Activated CD4-positive, alpha-beta T cell treated with anti-CD3 and anti-CD28 coated beads for 36 hours (primary cell): ENCODE measurements around the gene OSBPL10. TPM values are rescaled to one million over a fixed set of nuclear protein-coding genes. Genes with fewer than 3 reads are reported as not detected.

ENCODE experiments used
- ATAC-seq: fragments of 200-7000 bp; cut with Tn5 transposase; one replicate; pipeline ENCODE4 v1.10.0; 2021; ENCODE audit warnings: mild to moderate bottlenecking, moderate library complexity
- CTCF ChIA-PET: fragments of 350-600 bp; sonication (Branson Sonifier 250); formaldehyde crosslinking; loops from one replicate; lab custom pipeline; 2021; ENCODE audit warnings: antibody characterized with exemption; lab: Charles Lee
- POLR2A ChIA-PET: fragments of 350-600 bp; sonication (Branson Sonifier 250); formaldehyde crosslinking; loops from one replicate; lab custom pipeline; 2021; ENCODE audit warnings: antibody characterized with exemption, inconsistent platforms; lab: Charles Lee
- DNase-seq: peaks from one replicate; pipeline ENCODE4 v3.0.0-alpha.2; 2020
- H3K27ac Mint-ChIP-seq: one replicate; pipeline ENCODE4 v1.8.0; 2021; ENCODE audit warnings: mixed read lengths
- H3K27me3 Mint-ChIP-seq: one replicate; pipeline ENCODE4 v1.8.0; 2021; ENCODE audit warnings: mixed read lengths
- H3K36me3 Mint-ChIP-seq: one replicate; pipeline ENCODE4 v1.8.0; 2021; ENCODE audit warnings: low read depth, mixed read lengths
- H3K4me1 Mint-ChIP-seq: one replicate; pipeline ENCODE4 v1.8.0; 2021; ENCODE audit warnings: mixed read lengths
- H3K4me3 Mint-ChIP-seq: one replicate; pipeline ENCODE4 v1.8.0; 2021; ENCODE audit warnings: mild to moderate bottlenecking, moderate library complexity, mixed read lengths
- H3K9me3 Mint-ChIP-seq: one replicate; pipeline ENCODE4 v1.8.0; 2021; ENCODE audit warnings: low read depth, mixed read lengths
- intact Hi-C, 2 experiments: fragments of 100-400 bp; cut with DNase I in 1 of 2; cut with micrococcal nuclease in 1 of 2; formaldehyde crosslinking; loops; one replicate each; pipeline versions ENCODE4 v1.14.2 to v1.15.1; 2022 to 2024; cut with DNase I, micrococcal nuclease
- total RNA-seq, 2 experiments: library from RNA; stranded (reverse); gene quantifications; one replicate each; pipeline ENCODE4 v1.2.3, GENCODE V29; 2021

The OSBPL10 gene
- total RNA-seq, 2 experiments from 2014 or later = 11.2 to 11.8 TPM

- Mint-ChIP-seq H3K4me1 (no peaks in the 10 kb centered on the region), H3K4me3 (no peak overlapping the region), H3K9me3 (no peaks in the 10 kb centered on the region), H3K36me3 (no peaks in the 10 kb centered on the region), H3K27me3 (peaks cover 4% of the 10 kb centered on the region), H3K27ac (no peak overlapping the region)
- ChIA-PET CTCF (interaction anchor here (0.5 to 1.2 kb wide), 2 partner anchors 8 to 958 kb away, joined by 3 read pairs; no protein-coding TSS in a partner anchor), POLR2A (no interaction called here)
- no peak for ATAC-seq
- DNase-seq = no peak
- intact Hi-C loops = loop anchor here in 1 of 2 experiments (10.0 kb wide), 1 partner anchor 415 kb away; no protein-coding TSS in a partner anchor
Observed at GRCh38 chr3:31729573-31729972, 251.5 kb downstream of the OSBPL10 start.

- no peak overlapping the region for H3K27ac Mint-ChIP-seq
- ChIA-PET POLR2A (no interaction called here), CTCF (no interaction called here)
- peaks cover 4% of the 10 kb centered on the region for H3K27me3 Mint-ChIP-seq
- DNase-seq (no peak), ATAC-seq (no peak)
- H3K9me3 Mint-ChIP-seq = no peaks in the 10 kb centered on the region
- no peaks in the 10 kb centered on the region for H3K36me3 Mint-ChIP-seq
- H3K4me3 Mint-ChIP-seq = no peak overlapping the region
- no peaks in the 10 kb centered on the region for H3K4me1 Mint-ChIP-seq
- intact Hi-C loops = loop anchor here in 1 of 2 experiments (10.0 kb wide), 1 partner anchor 416 kb away; no protein-coding TSS in a partner anchor
Observed at GRCh38 chr3:31729082-31729481, 252.0 kb downstream of the OSBPL10 start.

GRCh38 chr3:31728403-31728802 is 252.7 kb downstream of the OSBPL10 start:
- ChIA-PET CTCF (no interaction called here), POLR2A (no interaction called here)
- no peaks in the 10 kb centered on the region for H3K4me1 Mint-ChIP-seq
- H3K4me3 Mint-ChIP-seq = no peak overlapping the region
- no peak overlapping the region for H3K27ac Mint-ChIP-seq
- no peak for DNase-seq
- H3K27me3 Mint-ChIP-seq = peaks cover 4% of the 10 kb centered on the region
- intact Hi-C loops = loop anchor here in 1 of 2 experiments (10.0 kb wide), 1 partner anchor 416 kb away; no protein-coding TSS in a partner anchor
- no peak for ATAC-seq
- no peaks in the 10 kb centered on the region for H3K36me3 Mint-ChIP-seq
- H3K9me3 Mint-ChIP-seq = no peaks in the 10 kb centered on the region

GRCh38 chr3:31725976-31726375 is 255.1 kb downstream of the OSBPL10 start:
- peaks cover 4% of the 10 kb centered on the region for H3K27me3 Mint-ChIP-seq
- no peaks in the 10 kb centered on the region for H3K36me3 Mint-ChIP-seq
- H3K9me3 Mint-ChIP-seq = no peaks in the 10 kb centered on the region
- DNase-seq (no peak), ATAC-seq (no peak)
- CTCF ChIA-PET = interaction anchor here (0.5 kb wide), 1 partner anchor 451 kb away, joined by 3 read pairs; no protein-coding TSS in a partner anchor
- POLR2A ChIA-PET = no interaction called here
- H3K4me3 Mint-ChIP-seq = no peak overlapping the region
- intact Hi-C loops = loop anchor here in 1 of 2 experiments (10.0 kb wide), 1 partner anchor 419 kb away; no protein-coding TSS in a partner anchor
- H3K27ac Mint-ChIP-seq = no peak overlapping the region
- H3K4me1 Mint-ChIP-seq = no peaks in the 10 kb centered on the region

- no peak for ATAC-seq
- ChIA-PET POLR2A (no interaction called here), CTCF (interaction anchor here (0.8 to 1.3 kb wide), 4 partner anchors 14 to 400 kb away, joined by 3 to 4 read pairs (median 3); no protein-coding TSS in a partner anchor)
- no peak overlapping the region for H3K27ac Mint-ChIP-seq
- intact Hi-C loops = loop anchor here in 1 of 2 experiments (10.0 kb wide), 1 partner anchor 419 kb away; no protein-coding TSS in a partner anchor
- no peaks in the 10 kb centered on the region for H3K36me3 Mint-ChIP-seq
- no peaks in the 10 kb centered on the region for H3K9me3 Mint-ChIP-seq
- no peaks in the 10 kb centered on the region for H3K4me1 Mint-ChIP-seq
- peaks cover 4% of the 10 kb centered on the region for H3K27me3 Mint-ChIP-seq
- no peak for DNase-seq
- H3K4me3 Mint-ChIP-seq = no peak overlapping the region
Observed at GRCh38 chr3:31725568-31725967, 255.5 kb downstream of the OSBPL10 start.

- ATAC-seq (peak; percentile 26), DNase-seq (no peak)
- intact Hi-C loops = loop anchor here in 1 of 2 experiments (10.0 kb wide), 1 partner anchor 420 kb away; no protein-coding TSS in a partner anchor
- Mint-ChIP-seq H3K27me3 (peaks cover 2% of the 10 kb centered on the region), H3K9me3 (no peaks in the 10 kb centered on the region), H3K27ac (no peak overlapping the region), H3K4me1 (no peaks in the 10 kb centered on the region), H3K36me3 (no peaks in the 10 kb centered on the region), H3K4me3 (no peak overlapping the region)
- ChIA-PET CTCF (interaction anchor here (0.5 to 1.5 kb wide), 9 partner anchors 11 to 401 kb away, joined by 3 to 8 read pairs (median 3); no protein-coding TSS in a partner anchor), POLR2A (no interaction called here)
Observed at GRCh38 chr3:31724651-31725050, 256.4 kb downstream of the OSBPL10 start.

DNA sequence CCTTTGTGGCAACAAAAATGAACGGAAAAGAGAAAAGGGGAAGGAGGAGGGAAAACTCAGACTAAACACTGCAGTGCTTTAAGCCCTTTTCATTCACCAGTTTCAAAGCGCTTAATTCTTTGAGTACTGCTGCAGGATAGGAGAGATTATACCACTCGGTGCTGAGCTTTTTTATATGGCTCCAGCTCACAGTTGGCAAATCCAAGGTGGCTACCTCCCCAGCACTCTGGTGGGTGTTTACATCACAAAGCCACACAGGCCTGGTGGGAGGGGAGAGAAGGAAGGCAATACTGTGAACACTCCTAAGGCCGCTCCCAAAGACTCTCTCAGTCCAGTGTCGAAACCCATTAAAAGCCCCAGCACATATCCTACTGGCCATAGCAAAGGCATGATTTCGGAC is 256.9 kb downstream of the OSBPL10 start:
- POLR2A ChIA-PET = no interaction called here
- DNase-seq (no peak), ATAC-seq (no peak)
- Mint-ChIP-seq H3K4me1 (no peaks in the 10 kb centered on the region), H3K9me3 (no peaks in the 10 kb centered on the region), H3K36me3 (no peaks in the 10 kb centered on the region), H3K4me3 (no peak overlapping the region), H3K27ac (no peak overlapping the region), H3K27me3 (peaks cover 2% of the 10 kb centered on the region)
- CTCF ChIA-PET = interaction anchor here (0.5 to 1.5 kb wide), 8 partner anchors 11 to 293 kb away, joined by 3 to 8 read pairs (median 3); partner anchors contain the start of gene ZNF860
- intact Hi-C loops = loop anchor here in 1 of 2 experiments (10.0 kb wide), 1 partner anchor 421 kb away; no protein-coding TSS in a partner anchor

DNA sequence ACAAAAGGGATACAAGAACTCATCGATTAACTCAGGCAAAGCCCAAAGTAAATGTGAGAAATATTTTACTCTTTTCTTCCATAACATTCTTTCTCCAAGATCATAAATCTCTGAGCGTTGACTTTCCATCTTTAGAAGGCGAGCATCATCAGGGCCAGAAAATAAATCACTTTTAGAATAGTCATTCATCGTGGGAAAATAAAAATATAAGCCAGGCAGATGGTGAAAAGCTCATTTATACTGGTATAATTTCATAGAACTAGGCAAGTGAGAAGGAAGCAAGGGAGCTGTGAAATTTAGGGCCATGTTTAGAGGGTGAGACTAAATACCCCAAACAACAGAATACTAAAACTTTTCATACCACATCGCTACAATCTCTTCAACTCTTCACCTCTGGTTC is 257.4 kb downstream of the OSBPL10 start:
- DNase-seq (no peak), ATAC-seq (no peak)
- Mint-ChIP-seq H3K36me3 (no peaks in the 10 kb centered on the region), H3K4me1 (no peaks in the 10 kb centered on the region), H3K9me3 (no peaks in the 10 kb centered on the region), H3K27ac (no peak overlapping the region), H3K4me3 (no peak overlapping the region), H3K27me3 (peaks cover 2% of the 10 kb centered on the region)
- ChIA-PET POLR2A (no interaction called here), CTCF (interaction anchor here (0.9 to 1.5 kb wide), 5 partner anchors 10 to 294 kb away, joined by 3 to 8 read pairs (median 4); partner anchors contain the start of gene ZNF860)
- intact Hi-C loops = loop anchor here in 1 of 2 experiments (10.0 kb wide), 1 partner anchor 421 kb away; no protein-coding TSS in a partner anchor

DNA sequence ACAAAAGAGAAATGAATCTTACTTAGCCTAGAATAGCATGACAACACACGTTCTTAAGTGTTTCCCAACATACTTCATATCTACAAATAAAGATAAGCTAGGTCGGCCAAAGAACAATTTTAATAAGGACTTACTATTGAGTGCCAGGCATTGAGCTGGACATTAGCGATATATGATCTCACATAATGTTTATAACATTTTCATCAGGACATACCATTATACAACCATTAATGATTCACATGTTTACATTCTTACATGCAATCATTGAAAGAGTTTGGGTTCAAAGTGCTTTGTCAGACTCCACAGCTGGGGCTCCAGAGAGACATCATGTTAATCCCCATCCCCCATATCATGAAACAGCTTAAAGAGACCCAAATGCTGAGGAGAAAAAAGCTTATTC is 259.4 kb downstream of the OSBPL10 start:
- Mint-ChIP-seq H3K36me3 (no peaks in the 10 kb centered on the region), H3K27ac (no peak overlapping the region), H3K27me3 (peaks cover 2% of the 10 kb centered on the region), H3K4me1 (no peaks in the 10 kb centered on the region), H3K9me3 (no peaks in the 10 kb centered on the region), H3K4me3 (no peak overlapping the region)
- ChIA-PET CTCF (interaction anchor here (1.0 kb wide), 1 partner anchor 9 kb away, joined by 3 read pairs; no protein-coding TSS in a partner anchor), POLR2A (no interaction called here)
- ATAC-seq (no peak), DNase-seq (no peak)
- intact Hi-C loops = loop anchor here in 1 of 2 experiments (10.0 kb wide), 1 partner anchor 423 kb away; no protein-coding TSS in a partner anchor

DNA sequence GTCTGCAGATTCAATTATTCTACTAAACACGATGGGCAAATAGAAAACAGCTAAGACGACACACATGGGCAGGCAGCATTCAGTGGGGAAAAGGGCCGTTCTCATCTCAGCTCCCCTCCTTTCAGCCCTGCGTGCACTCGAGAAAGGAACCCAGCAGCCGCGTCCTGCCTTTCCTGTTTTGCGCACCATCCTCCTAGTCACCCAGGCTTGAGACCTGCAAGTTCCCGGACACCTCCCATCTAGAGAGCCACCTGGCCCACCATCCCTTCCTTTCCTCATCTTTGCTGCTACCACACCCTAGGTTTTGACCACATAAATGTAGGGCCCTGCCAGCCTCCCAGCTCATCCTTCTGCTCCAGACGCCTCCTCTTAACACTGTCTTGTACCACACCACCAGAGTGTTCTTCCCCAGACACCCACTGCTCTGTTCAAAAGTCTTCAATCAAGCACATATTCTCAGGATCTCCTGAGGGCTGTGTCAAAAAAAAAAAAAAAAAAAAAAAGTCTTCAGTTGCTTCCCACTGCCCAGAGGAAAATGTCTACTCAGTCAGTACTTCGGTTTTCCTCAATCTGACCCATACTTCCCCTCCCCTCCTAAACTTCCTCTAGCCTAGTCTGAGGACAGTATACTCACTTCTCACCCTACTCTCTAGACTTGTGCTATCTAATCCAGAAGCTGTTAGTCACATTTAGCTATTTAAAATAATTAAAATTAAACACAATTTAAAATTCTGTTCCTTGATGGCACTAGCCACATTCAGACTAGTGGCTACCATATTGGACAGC is 266.4 kb downstream of the OSBPL10 start:
- intact Hi-C loops = no loop called here
- POLR2A ChIA-PET = no interaction called here
- Mint-ChIP-seq H3K4me1 (no peaks in the 10 kb centered on the region), H3K27ac (no peak overlapping the region), H3K27me3 (no peaks in the 10 kb centered on the region), H3K36me3 (no peaks in the 10 kb centered on the region), H3K4me3 (no peak overlapping the region), H3K9me3 (no peaks in the 10 kb centered on the region)
- DNase-seq (no peak), ATAC-seq (no peak)
- CTCF ChIA-PET = no interaction called here

DNA sequence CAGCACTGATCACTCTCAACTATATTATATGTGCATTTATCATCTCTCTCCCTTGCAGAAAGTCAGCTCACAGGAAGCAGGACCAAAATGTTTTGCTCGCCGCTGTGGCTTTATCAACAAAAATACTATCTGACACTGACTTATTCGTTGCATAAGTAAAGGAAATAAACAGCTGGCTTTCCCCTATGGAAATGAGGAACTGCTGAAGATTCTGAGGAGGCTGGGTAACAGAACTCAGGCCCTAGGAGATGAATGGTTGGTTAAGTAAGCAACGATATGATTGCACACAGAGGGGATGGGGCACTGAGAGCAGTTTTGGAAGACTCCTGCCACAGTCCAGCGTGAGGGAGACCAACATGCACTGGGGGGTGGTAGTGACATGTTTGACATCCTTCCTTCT is 267.2 kb downstream of the OSBPL10 start:
- intact Hi-C loops = no loop called here
- Mint-ChIP-seq H3K4me3 (no peak overlapping the region), H3K9me3 (no peaks in the 10 kb centered on the region), H3K4me1 (no peaks in the 10 kb centered on the region), H3K27ac (no peak overlapping the region), H3K27me3 (no peaks in the 10 kb centered on the region), H3K36me3 (no peaks in the 10 kb centered on the region)
- no peak for ATAC-seq
- CTCF ChIA-PET = interaction anchor here (1.8 kb wide), 1 partner anchor 11 kb away, joined by 8 read pairs; no protein-coding TSS in a partner anchor
- POLR2A ChIA-PET = no interaction called here
- DNase-seq = no peak
